ENCODE results near the gene HNRNPUL2. TPM values are rescaled to one million over a fixed set of nuclear protein-coding genes. Genes with fewer than 3 reads are reported as not detected.

The HNRNPUL2 gene
- total RNA-seq, 3 donors from 2014 or later: 53.0 to 70.3 (median 58.6) TPM

DNA sequence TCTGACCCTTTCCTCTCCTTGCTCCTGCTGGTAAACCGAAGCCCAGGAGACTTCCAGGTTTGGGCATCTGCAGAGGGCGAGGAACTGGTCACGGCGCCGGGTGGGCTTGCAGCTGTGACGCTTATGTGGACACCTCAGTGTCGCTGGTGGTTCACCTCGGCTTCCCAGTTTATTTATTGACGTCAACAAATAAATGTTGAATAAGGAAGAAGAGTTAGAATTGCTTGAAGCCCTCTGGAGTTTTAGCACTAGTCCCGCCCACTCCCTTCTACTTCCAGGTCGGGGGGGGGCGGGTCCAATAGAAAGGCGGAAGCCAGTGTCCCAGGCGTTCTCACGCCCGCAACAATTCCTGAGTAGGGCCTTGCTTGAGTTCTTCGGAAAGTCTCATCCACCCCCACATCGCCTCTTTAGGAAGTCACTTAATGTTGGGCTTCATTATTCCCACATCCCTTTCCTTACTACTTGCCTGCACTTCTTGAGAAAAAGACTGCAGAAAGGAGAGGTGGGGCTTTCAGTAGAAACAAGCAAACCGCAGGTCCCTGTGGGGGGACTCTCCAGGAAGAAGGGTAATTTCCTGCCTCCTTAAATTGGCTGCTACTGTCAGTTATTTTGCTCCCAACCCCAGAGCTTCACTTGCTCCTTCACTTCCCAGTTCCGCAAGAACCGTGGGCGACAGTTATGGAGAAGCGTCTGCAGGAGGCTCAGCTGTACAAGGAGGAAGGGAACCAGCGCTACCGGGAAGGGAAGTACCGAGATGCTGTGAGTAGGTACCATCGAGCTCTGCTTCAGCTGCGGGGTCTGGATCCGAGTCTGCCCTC lies 1.1 kb upstream of the HNRNPUL2 start, which contains the start of gene TTC9C:
Gene TTC9C (plus strand): TSS at position 316 of the 818 bp plus-strand sequence. CDS start 363 bp downstream, at position 679.
- Histone ChIP-seq H3K4me3 (peak within 1 kb of the TSS; percentile 90), H3K9me3 (no peaks in the 10 kb centered on the region), H3K36me3 (ENCODE audit: low read depth) (no peaks in the 10 kb centered on the region), H3K4me1 (ENCODE audit: low read depth) (peaks cover 35% of the 10 kb centered on the region)
- peak; percentile 89 to 94 (median 92) for DNase-seq
- peak; percentile 67 for ATAC-seq
- TF ChIP-seq, protein P1, sequence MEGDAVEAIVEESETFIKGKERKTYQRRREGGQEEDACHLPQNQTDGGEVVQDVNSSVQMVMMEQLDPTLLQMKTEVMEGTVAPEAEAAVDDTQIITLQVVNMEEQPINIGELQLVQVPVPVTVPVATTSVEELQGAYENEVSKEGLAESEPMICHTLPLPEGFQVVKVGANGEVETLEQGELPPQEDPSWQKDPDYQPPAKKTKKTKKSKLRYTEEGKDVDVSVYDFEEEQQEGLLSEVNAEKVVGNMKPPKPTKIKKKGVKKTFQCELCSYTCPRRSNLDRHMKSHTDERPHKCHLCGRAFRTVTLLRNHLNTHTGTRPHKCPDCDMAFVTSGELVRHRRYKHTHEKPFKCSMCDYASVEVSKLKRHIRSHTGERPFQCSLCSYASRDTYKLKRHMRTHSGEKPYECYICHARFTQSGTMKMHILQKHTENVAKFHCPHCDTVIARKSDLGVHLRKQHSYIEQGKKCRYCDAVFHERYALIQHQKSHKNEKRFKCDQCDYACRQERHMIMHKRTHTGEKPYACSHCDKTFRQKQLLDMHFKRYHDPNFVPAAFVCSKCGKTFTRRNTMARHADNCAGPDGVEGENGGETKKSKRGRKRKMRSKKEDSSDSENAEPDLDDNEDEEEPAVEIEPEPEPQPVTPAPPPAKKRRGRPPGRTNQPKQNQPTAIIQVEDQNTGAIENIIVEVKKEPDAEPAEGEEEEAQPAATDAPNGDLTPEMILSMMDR (IDR thresholded peaks at IDR 0.05): no peak
- intact Hi-C loops (cut with DNase I, micrococcal nuclease): no loop called here

DNA sequence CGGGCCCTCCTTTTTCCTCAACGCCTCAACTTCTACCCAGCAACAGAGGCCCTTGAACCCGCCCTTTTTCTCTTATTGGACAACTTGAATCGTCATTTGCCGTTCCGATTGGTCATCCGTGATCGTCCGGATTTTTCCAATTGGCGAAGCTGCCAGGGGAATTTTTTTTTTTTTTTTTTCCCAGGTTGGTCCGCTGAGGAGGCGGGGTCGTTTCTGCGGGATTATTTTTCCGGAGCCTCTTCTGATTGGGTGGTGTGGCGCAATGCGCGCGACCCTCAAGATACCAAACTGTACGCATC lies 564 bp upstream of the HNRNPUL2 start:
- Histone ChIP-seq H3K4me3 (peak overlapping the region; percentile 90), H3K4me1 (ENCODE audit: low read depth) (peaks cover 35% of the 10 kb centered on the region), H3K36me3 (ENCODE audit: low read depth) (no peaks in the 10 kb centered on the region), H3K9me3 (no peaks in the 10 kb centered on the region)
- peak in 2 of 3 donors; percentile 84 to 90 for DNase-seq
- peak; percentile 74 for ATAC-seq
- TF ChIP-seq, protein P1 (IDR thresholded peaks at IDR 0.05): no peak
- intact Hi-C loops (cut with DNase I, micrococcal nuclease): no loop called here

DNA sequence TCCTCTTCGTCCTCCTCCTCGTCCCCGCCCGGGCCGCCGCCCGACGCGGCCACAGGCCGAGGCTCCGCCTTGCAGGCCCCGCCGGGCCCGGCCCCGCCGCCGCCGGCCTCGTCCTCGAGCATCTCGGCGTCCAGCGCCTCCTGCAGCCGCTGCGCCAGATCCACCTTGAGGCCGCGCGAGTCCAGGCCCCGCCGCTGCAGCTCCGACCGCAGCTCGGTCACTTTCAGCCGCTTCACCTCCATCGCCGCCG lies 417 bp downstream of the HNRNPUL2 start:
- peak; percentile 31 for ATAC-seq
- Histone ChIP-seq H3K4me1 (ENCODE audit: low read depth) (peaks cover 35% of the 10 kb centered on the region), H3K9me3 (no peaks in the 10 kb centered on the region), H3K4me3 (peak overlapping the region; percentile 90), H3K36me3 (ENCODE audit: low read depth) (peaks cover 8% of the 10 kb centered on the region)
- intact Hi-C loops (cut with DNase I, micrococcal nuclease): no loop called here
- TF ChIP-seq, protein P1 (IDR thresholded peaks at IDR 0.05): no peak
- no peak for DNase-seq

DNA sequence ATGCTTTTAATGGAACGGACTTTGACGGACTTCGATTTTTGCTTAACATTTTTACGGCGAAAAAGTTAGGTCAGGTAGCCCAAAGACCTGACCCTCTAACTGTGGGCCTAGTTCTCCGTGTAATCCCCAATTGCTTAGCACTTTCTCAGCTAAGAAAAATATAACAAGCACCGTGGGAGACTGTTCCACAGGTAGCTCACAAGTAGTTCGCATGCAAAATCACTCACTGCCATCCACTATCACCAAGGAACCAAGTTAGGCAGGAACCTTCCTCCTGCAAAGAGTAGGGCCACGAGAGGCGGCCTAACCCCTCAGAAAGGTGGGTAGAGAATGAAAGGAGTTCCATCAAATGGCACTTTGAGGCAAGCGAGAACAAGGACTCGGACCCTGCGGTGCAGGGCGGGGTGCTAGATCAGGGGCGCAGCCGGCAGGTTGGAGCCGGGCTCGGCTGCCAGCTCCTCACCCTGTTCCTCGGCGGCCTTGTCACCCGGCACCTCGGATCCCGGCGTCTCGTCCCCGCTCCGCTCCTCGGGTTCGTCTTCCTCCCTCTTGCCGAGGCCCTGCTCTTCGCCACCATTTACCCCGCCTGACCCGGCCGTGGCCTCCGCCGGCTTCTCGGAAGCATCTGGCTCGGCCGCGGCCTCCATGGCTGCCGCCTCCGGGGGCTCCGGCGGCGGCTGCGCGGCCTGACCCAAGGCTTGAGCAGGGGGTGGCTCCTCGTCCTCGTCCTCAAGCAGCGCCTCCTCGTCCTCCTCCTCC lies 922 bp downstream of the HNRNPUL2 start:
- no peak for ATAC-seq
- Histone ChIP-seq H3K36me3 (ENCODE audit: low read depth) (peaks cover 10% of the 10 kb centered on the region), H3K4me1 (ENCODE audit: low read depth) (peaks cover 34% of the 10 kb centered on the region), H3K9me3 (no peaks in the 10 kb centered on the region), H3K4me3 (peak overlapping the region; percentile 90)
- no peak for DNase-seq
- intact Hi-C loops (cut with DNase I, micrococcal nuclease): no loop called here
- TF ChIP-seq, protein P1 (IDR thresholded peaks at IDR 0.05): no peak

DNA sequence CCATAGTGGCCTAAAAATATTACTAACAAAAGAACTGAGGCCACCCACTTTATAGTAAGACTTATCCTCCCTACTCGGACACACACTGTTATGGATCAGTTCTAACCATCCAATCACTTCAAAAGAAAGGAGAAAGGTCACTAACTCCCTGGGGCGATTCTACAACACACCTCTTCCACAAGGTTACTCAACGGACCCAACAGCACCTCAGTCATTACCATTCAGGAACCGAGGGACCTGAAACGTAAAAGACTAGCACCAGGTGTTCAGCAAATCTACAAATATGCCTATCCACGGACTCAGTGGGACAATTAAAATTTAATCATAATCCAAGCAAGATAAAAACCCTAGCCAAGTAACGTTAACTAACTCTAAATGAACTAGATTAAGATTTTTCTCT lies 1.6 kb downstream of the HNRNPUL2 start:
- TF ChIP-seq, protein P1 (IDR thresholded peaks at IDR 0.05): no peak
- peak overlapping the region; percentile 90 for H3K4me3 ChIP-seq
- DNase-seq: no peak
- ATAC-seq: no peak
- peaks cover 17% of the 10 kb centered on the region for H3K36me3 ChIP-seq (ENCODE audit: low read depth)
- H3K9me3 ChIP-seq: no peaks in the 10 kb centered on the region
- peaks cover 27% of the 10 kb centered on the region for H3K4me1 ChIP-seq (ENCODE audit: low read depth)
- intact Hi-C loops (cut with DNase I, micrococcal nuclease): no loop called here

Data from mucosa of descending colon (tissue), 3 donors.